ENCODE data around the gene SELENOM.

- TF ChIP-seq, protein P1, sequence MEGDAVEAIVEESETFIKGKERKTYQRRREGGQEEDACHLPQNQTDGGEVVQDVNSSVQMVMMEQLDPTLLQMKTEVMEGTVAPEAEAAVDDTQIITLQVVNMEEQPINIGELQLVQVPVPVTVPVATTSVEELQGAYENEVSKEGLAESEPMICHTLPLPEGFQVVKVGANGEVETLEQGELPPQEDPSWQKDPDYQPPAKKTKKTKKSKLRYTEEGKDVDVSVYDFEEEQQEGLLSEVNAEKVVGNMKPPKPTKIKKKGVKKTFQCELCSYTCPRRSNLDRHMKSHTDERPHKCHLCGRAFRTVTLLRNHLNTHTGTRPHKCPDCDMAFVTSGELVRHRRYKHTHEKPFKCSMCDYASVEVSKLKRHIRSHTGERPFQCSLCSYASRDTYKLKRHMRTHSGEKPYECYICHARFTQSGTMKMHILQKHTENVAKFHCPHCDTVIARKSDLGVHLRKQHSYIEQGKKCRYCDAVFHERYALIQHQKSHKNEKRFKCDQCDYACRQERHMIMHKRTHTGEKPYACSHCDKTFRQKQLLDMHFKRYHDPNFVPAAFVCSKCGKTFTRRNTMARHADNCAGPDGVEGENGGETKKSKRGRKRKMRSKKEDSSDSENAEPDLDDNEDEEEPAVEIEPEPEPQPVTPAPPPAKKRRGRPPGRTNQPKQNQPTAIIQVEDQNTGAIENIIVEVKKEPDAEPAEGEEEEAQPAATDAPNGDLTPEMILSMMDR (IDR thresholded peaks at IDR 0.05; ENCODE audit: low read length): no peak
- TF ChIP-seq EZH2 (optimal IDR thresholded peaks at IDR 0.05; ENCODE audit: low read depth, low read length): no peak
Measured at GRCh38 chr22:31118046-31118820, 10.9 kb upstream of the SELENOM start.
